Prostate gland (tissue), 2 donors: ENCODE data around the gene GSG1L. TPM values are rescaled to one million over a fixed set of nuclear protein-coding genes. Genes with fewer than 3 reads are reported as not detected.
"Not testable (repeated sequence)": the region's sequence is repeated elsewhere in the genome, so short reads cannot be mapped to it uniquely, and the experiment has no call there.

ENCODE experiments used
- DNase-seq: peaks from one replicate; pipeline ENCODE4 v3.0.0-alpha.2; 2019; ENCODE audit warnings: low spot score
- H3K27ac ChIP-seq, 2 donors: fragments of 200-600 bp; sonication (generic); 2 replicates each; pipeline ENCODE4 v1.5.1; 2017 to 2019
- H3K27me3 ChIP-seq: fragments of 200-600 bp; sonication (generic); replicated peaks from 2 replicates; pipeline ENCODE4 v1.5.1; 2019; ENCODE audit not compliant: insufficient read depth
- H3K36me3 ChIP-seq, 2 donors: fragments of 200-600 bp; sonication (generic); 1 replicate in 1 of 2; 2 replicates in 1 of 2; pipeline versions ENCODE4 v1.5.1 to v1.8.1; 2017 to 2019
- H3K4me1 ChIP-seq: fragments of 200-600 bp; sonication (generic); replicated peaks from 2 replicates; pipeline ENCODE4 v1.5.1; 2019
- H3K4me3 ChIP-seq, 2 donors: fragments of 200-600 bp; sonication (generic); 2 replicates each; pipeline ENCODE4 v1.5.1; 2017 to 2019
- H3K9me3 ChIP-seq: fragments of 200-600 bp; sonication (generic); 2 replicates; pipeline ENCODE4 v1.5.1; 2017
- CTCF ChIP-seq, 4 experiments: fragments of 200-600 bp in 2 of 4; fragments of 450-650 bp in 2 of 4; sonication (generic) in 2 of 4; IDR thresholded peaks; 1 replicate in 3 of 4; 2 replicates in 1 of 4; pipeline ENCODE4 v1.5.1; 2016 to 2019; ENCODE audit warnings: antibody characterized with exemption in 4 of 4, mild to moderate bottlenecking in 2 of 4, moderate library complexity in 2 of 4
- POLR2A ChIP-seq: fragments of 450-650 bp; IDR thresholded peaks from one replicate; pipeline ENCODE4 v1.6.1; 2016; ENCODE audit warnings: antibody characterized with exemption, mild to moderate bottlenecking
- POLR2AphosphoS5 ChIP-seq: sonication (generic); formaldehyde crosslinking; IDR thresholded peaks from one replicate; pipeline ENCODE4 v1.6.1; 2017; ENCODE audit warnings: antibody characterized with exemption
- WGBS: methylation state at CpG from one replicate; pipeline ENCODE4 v1.1.5; 2018; 5-methylcytosine and 5-hydroxymethylcytosine counted together
- intact Hi-C: fragments of 100-400 bp; cut with DNase I; formaldehyde crosslinking; loops from one replicate; pipeline ENCODE4 v1.14.2; 2022
- total RNA-seq, 2 donors: library from RNA; depleted of rRNA; stranded (reverse); fragments of >200 nt; gene quantifications; one replicate each; pipeline ENCODE4 v1.1.0, GENCODE V29; 2016

GSG1L gene
- total RNA-seq, 2 donors from 2014 or later = 0.91 TPM; not detected in 1

GRCh38 chr16:27743963-27744362, 319.6 kb downstream of the GSG1L start:
- no peak overlapping the region for H3K27ac ChIP-seq
- H3K27me3 ChIP-seq = no peaks in the 10 kb centered on the region
- WGBS = 94% methylated on average over 5 of the region's 5 CpGs
- H3K9me3 ChIP-seq = no peaks in the 10 kb centered on the region
- H3K4me1 ChIP-seq = no peaks in the 10 kb centered on the region
- intact Hi-C loops = no loop called here
- TF ChIP-seq POLR2A = no peak
- no peak for TF ChIP-seq POLR2AphosphoS5
- TF ChIP-seq CTCF (IDR thresholded peaks at IDR 0.05) = no peak
- H3K36me3 ChIP-seq = no peaks in the 10 kb centered on the region
- no peak overlapping the region for H3K4me3 ChIP-seq
- no peak for DNase-seq

GRCh38 chr16:27743001-27743400, 320.5 kb downstream of the GSG1L start:
- 97% methylated on average over 3 of the region's 3 CpGs for WGBS
- H3K27ac ChIP-seq, H3K36me3 ChIP-seq, H3K27me3 ChIP-seq, H3K9me3 ChIP-seq, H3K4me3 ChIP-seq, H3K4me1 ChIP-seq, intact Hi-C loops, DNase-seq: not testable (repeated sequence)

GRCh38 chr16:27742333-27742732, 321.2 kb downstream of the GSG1L start:
- Histone ChIP-seq H3K4me3 (no peak overlapping the region), H3K9me3 (no peaks in the 10 kb centered on the region), H3K36me3 (no peaks in the 10 kb centered on the region), H3K27me3 (no peaks in the 10 kb centered on the region), H3K4me1 (no peaks in the 10 kb centered on the region), H3K27ac (no peak overlapping the region)
- DNase-seq = no peak
- 61% methylated on average over 5 of the region's 5 CpGs for WGBS
- TF ChIP-seq POLR2A (no peak), CTCF (IDR thresholded peaks at IDR 0.05) (no peak), POLR2AphosphoS5 (no peak)
- intact Hi-C loops = no loop called here

GRCh38 chr16:27740496-27741201, 322.9 kb downstream of the GSG1L start:
- Histone ChIP-seq H3K4me3 (no peak overlapping the region), H3K4me1 (no peaks in the 10 kb centered on the region), H3K36me3 (no peaks in the 10 kb centered on the region), H3K27ac (no peak overlapping the region), H3K27me3 (no peaks in the 10 kb centered on the region), H3K9me3 (no peaks in the 10 kb centered on the region)
- intact Hi-C loops = no loop called here
- DNase-seq = no peak
- WGBS = 83% methylated on average over 11 of the region's 11 CpGs
- no peak for TF ChIP-seq POLR2A
- TF ChIP-seq CTCF (IDR thresholded peaks at IDR 0.05) = no peak
- TF ChIP-seq POLR2AphosphoS5 = no peak

GRCh38 chr16:27739606-27740357, 323.7 kb downstream of the GSG1L start:
- no peaks in the 10 kb centered on the region for H3K4me1 ChIP-seq
- H3K9me3 ChIP-seq = no peaks in the 10 kb centered on the region
- intact Hi-C loops = no loop called here
- H3K27me3 ChIP-seq = no peaks in the 10 kb centered on the region
- WGBS = 93% methylated on average over 17 of the region's 17 CpGs
- TF ChIP-seq CTCF (IDR thresholded peaks at IDR 0.05) (no peak), POLR2AphosphoS5 (no peak), POLR2A (no peak)
- DNase-seq = no peak
- no peaks in the 10 kb centered on the region for H3K36me3 ChIP-seq
- H3K4me3 ChIP-seq = no peak overlapping the region
- H3K27ac ChIP-seq = no peak overlapping the region
